A549 (cell line): ENCODE results near the gene RPS6KA4.

Source experiments
- CBX8 ChIP-seq: fragments of 200-600 bp; sonication (generic); IDR thresholded peaks from 2 replicates; pipeline ENCODE4 v1.6.1; 2016
- CEBPB ChIP-seq, 2 experiments: fragments of >200 bp in 1 of 2; sonication (Bioruptor Twin) in 1 of 2; formaldehyde crosslinking in 1 of 2; IDR thresholded peaks; 2 replicates each; pipeline ENCODE4 v1.6.1; 2012 to 2016
- MAFK ChIP-seq: fragments of 450-650 bp; IDR thresholded peaks from 2 replicates; pipeline ENCODE4 v1.6.1; 2014; ENCODE audit not compliant: partially characterized antibody
- POLR2A ChIP-seq: IDR thresholded peaks from 2 replicates; pipeline ENCODE4 v1.6.1; 2012; ENCODE audit warnings: mild to moderate bottlenecking, low read length
- RNF2 ChIP-seq: fragments of 200-600 bp; sonication (generic); IDR thresholded peaks from 2 replicates; pipeline ENCODE4 v1.6.1; 2016; ENCODE audit warnings: low read depth, mild to moderate bottlenecking, antibody characterized with exemption, moderate library complexity, borderline replicate concordance
- TFCP2L1 ChIP-seq: fragments of 250-450 bp; sonication (Bioruptor Pico); IDR thresholded peaks from 2 replicates; pipeline ENCODE4 v1.5.0; 2021; ENCODE audit warnings: mild to moderate bottlenecking
- ZFP36 ChIP-seq: fragments of 450-650 bp; IDR thresholded peaks from 2 replicates; pipeline ENCODE4 v1.6.1; 2014; ENCODE audit warnings: borderline replicate concordance; ENCODE audit not compliant: partially characterized antibody
- TF ChIP-seq, protein P1 (sequence below): fragments of >200 bp; sonication (Bioruptor Twin); formaldehyde crosslinking; IDR thresholded peaks from 3 replicates; pipeline ENCODE4 v1.5.1; 2016
- TF ChIP-seq, protein P2 (sequence below): fragments of 200-600 bp; sonication (generic); IDR thresholded peaks from 2 replicates; pipeline ENCODE4 v1.6.1; 2016; ENCODE audit warnings: antibody characterized with exemption, mild to moderate bottlenecking, moderate library complexity

- TF ChIP-seq POLR2A (no peak), TFCP2L1 (CRISPR knock-in tag) (no peak), RNF2 (no peak), CEBPB (IDR thresholded peaks at IDR 0.05) (no peak), CBX8 (no peak), MAFK (no peak), ZFP36 (no peak)
- TF ChIP-seq, protein P1, sequence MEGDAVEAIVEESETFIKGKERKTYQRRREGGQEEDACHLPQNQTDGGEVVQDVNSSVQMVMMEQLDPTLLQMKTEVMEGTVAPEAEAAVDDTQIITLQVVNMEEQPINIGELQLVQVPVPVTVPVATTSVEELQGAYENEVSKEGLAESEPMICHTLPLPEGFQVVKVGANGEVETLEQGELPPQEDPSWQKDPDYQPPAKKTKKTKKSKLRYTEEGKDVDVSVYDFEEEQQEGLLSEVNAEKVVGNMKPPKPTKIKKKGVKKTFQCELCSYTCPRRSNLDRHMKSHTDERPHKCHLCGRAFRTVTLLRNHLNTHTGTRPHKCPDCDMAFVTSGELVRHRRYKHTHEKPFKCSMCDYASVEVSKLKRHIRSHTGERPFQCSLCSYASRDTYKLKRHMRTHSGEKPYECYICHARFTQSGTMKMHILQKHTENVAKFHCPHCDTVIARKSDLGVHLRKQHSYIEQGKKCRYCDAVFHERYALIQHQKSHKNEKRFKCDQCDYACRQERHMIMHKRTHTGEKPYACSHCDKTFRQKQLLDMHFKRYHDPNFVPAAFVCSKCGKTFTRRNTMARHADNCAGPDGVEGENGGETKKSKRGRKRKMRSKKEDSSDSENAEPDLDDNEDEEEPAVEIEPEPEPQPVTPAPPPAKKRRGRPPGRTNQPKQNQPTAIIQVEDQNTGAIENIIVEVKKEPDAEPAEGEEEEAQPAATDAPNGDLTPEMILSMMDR, result no peak
- TF ChIP-seq, protein P2, sequence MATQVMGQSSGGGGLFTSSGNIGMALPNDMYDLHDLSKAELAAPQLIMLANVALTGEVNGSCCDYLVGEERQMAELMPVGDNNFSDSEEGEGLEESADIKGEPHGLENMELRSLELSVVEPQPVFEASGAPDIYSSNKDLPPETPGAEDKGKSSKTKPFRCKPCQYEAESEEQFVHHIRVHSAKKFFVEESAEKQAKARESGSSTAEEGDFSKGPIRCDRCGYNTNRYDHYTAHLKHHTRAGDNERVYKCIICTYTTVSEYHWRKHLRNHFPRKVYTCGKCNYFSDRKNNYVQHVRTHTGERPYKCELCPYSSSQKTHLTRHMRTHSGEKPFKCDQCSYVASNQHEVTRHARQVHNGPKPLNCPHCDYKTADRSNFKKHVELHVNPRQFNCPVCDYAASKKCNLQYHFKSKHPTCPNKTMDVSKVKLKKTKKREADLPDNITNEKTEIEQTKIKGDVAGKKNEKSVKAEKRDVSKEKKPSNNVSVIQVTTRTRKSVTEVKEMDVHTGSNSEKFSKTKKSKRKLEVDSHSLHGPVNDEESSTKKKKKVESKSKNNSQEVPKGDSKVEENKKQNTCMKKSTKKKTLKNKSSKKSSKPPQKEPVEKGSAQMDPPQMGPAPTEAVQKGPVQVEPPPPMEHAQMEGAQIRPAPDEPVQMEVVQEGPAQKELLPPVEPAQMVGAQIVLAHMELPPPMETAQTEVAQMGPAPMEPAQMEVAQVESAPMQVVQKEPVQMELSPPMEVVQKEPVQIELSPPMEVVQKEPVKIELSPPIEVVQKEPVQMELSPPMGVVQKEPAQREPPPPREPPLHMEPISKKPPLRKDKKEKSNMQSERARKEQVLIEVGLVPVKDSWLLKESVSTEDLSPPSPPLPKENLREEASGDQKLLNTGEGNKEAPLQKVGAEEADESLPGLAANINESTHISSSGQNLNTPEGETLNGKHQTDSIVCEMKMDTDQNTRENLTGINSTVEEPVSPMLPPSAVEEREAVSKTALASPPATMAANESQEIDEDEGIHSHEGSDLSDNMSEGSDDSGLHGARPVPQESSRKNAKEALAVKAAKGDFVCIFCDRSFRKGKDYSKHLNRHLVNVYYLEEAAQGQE, result no peak
Measured at GRCh38 chr11:64366751-64367150, 7.8 kb downstream of the RPS6KA4 start.
